ENCODE measurements around the gene SPTAN1.

SPTAN1 gene

GRCh38 chr9:128677794-128678193 lies 125.4 kb downstream of the SPTAN1 start:
- DNase-seq, result no peak

Measured in retina (tissue), 1 donor.